ENCODE measurements around the gene PCMT1. TPM values are rescaled to one million over a fixed set of nuclear protein-coding genes. Genes with fewer than 3 reads are reported as not detected.
"Not testable (repeated sequence)": the region's sequence is repeated elsewhere in the genome, so short reads cannot be mapped to it uniquely, and the experiment has no call there.

PCMT1 gene
- total and polyA plus RNA-seq, 12 donors: 15.9 to 113 (median 61.4) TPM

GRCh38 chr6:149852881-149853280 lies 103.3 kb downstream of the PCMT1 start:
- Histone ChIP-seq H3K27ac (no peak overlapping the region), H3K4me3 (no peak overlapping the region), H3K27me3 (no peaks in the 10 kb centered on the region), H3K4me1 (replicated peaks in 1 of 2) (peaks cover 1 to 14% of the 10 kb centered on the region in 2 donors), H3K36me3 (replicated peaks in 1 of 2) (no peaks in the 10 kb centered on the region), H3K9me3 (replicated peaks in 1 of 3) (no peaks in the 10 kb centered on the region)
- WGBS, 4 donors: 90 to 94% (median 93%) methylated on average over 12 of the region's 12 CpGs
- DNase-seq: no peak
- no peak for TF ChIP-seq POLR2A (IDR thresholded peaks at IDR 0.05)
- TF ChIP-seq, protein P1, sequence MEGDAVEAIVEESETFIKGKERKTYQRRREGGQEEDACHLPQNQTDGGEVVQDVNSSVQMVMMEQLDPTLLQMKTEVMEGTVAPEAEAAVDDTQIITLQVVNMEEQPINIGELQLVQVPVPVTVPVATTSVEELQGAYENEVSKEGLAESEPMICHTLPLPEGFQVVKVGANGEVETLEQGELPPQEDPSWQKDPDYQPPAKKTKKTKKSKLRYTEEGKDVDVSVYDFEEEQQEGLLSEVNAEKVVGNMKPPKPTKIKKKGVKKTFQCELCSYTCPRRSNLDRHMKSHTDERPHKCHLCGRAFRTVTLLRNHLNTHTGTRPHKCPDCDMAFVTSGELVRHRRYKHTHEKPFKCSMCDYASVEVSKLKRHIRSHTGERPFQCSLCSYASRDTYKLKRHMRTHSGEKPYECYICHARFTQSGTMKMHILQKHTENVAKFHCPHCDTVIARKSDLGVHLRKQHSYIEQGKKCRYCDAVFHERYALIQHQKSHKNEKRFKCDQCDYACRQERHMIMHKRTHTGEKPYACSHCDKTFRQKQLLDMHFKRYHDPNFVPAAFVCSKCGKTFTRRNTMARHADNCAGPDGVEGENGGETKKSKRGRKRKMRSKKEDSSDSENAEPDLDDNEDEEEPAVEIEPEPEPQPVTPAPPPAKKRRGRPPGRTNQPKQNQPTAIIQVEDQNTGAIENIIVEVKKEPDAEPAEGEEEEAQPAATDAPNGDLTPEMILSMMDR (IDR thresholded peaks at IDR 0.05): no peak
- intact Hi-C loops (cut with DNase I): no loop called here

DNA sequence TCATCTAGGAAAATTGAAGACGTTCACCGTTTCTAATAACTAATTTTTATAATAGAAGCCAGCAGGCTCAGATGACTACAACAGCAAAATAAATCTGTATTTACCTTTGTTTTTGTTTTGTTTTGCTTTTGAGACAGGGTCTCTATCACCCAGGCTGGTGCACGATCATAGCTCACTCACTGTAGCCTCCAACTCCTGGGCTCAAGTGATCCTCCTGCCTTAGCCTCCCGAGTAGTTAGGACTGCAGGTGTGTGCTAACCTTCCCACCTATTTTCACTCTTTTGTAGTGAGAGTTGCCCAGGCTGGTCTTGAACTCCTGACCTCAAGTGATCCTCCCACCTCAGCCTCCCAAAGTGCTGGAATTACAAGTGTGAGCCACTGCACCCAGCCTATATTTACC lies 104.5 kb downstream of the PCMT1 start:
- H3K4me3 ChIP-seq; H3K9me3 ChIP-seq (replicated peaks in 1 of 3); intact Hi-C loops (cut with DNase I); H3K27me3 ChIP-seq; H3K36me3 ChIP-seq (replicated peaks in 1 of 2); H3K27ac ChIP-seq; DNase-seq: not testable (repeated sequence)
- H3K4me1 ChIP-seq (replicated peaks in 1 of 2): peaks cover 0 to 14% of the 10 kb centered on the region in 2 donors
- 89 to 97% (median 94%) methylated on average over 4 of the region's 4 CpGs for WGBS, 4 donors

GRCh38 chr6:149854532-149854931 lies 105.0 kb downstream of the PCMT1 start:
- DNase-seq: no peak
- no peaks in the 10 kb centered on the region for H3K9me3 ChIP-seq (replicated peaks in 1 of 3)
- H3K27me3 ChIP-seq: no peaks in the 10 kb centered on the region
- H3K27ac ChIP-seq: no peak overlapping the region
- intact Hi-C loops (cut with DNase I): no loop called here
- peaks cover 0 to 14% of the 10 kb centered on the region in 2 donors for H3K4me1 ChIP-seq (replicated peaks in 1 of 2)
- 69 to 80% (median 76%) methylated on average over 5 to 6 of the region's 6 CpGs for WGBS, 4 donors
- H3K4me3 ChIP-seq: no peak overlapping the region
- no peaks in the 10 kb centered on the region for H3K36me3 ChIP-seq (replicated peaks in 1 of 2)
- no peak for TF ChIP-seq POLR2A (IDR thresholded peaks at IDR 0.05)
- TF ChIP-seq, protein P1 (IDR thresholded peaks at IDR 0.05): no peak

- 87 to 96% (median 92%) methylated on average over 5 of the region's 5 CpGs for WGBS, 4 donors
- no peaks in the 10 kb centered on the region for H3K36me3 ChIP-seq (replicated peaks in 1 of 2)
Measured at GRCh38 chr6:149855040-149855654, 105.6 kb downstream of the PCMT1 start.

More at GRCh38 chr6:149855040-149855654, 105.6 kb downstream of the PCMT1 start:
- TF ChIP-seq, protein P1 (IDR thresholded peaks at IDR 0.05): no peak
- TF ChIP-seq POLR2A (IDR thresholded peaks at IDR 0.05): no peak
- no peak overlapping the region for H3K27ac ChIP-seq
- H3K27me3 ChIP-seq: no peaks in the 10 kb centered on the region
- no peak for DNase-seq
- peaks cover 0 to 14% of the 10 kb centered on the region in 2 donors for H3K4me1 ChIP-seq (replicated peaks in 1 of 2)
- intact Hi-C loops (cut with DNase I): no loop called here
- no peak overlapping the region for H3K4me3 ChIP-seq
- no peaks in the 10 kb centered on the region for H3K9me3 ChIP-seq (replicated peaks in 1 of 3)

All from adrenal gland (tissue), 12 donors.